ENCODE data around the gene MZB1.

DNA sequence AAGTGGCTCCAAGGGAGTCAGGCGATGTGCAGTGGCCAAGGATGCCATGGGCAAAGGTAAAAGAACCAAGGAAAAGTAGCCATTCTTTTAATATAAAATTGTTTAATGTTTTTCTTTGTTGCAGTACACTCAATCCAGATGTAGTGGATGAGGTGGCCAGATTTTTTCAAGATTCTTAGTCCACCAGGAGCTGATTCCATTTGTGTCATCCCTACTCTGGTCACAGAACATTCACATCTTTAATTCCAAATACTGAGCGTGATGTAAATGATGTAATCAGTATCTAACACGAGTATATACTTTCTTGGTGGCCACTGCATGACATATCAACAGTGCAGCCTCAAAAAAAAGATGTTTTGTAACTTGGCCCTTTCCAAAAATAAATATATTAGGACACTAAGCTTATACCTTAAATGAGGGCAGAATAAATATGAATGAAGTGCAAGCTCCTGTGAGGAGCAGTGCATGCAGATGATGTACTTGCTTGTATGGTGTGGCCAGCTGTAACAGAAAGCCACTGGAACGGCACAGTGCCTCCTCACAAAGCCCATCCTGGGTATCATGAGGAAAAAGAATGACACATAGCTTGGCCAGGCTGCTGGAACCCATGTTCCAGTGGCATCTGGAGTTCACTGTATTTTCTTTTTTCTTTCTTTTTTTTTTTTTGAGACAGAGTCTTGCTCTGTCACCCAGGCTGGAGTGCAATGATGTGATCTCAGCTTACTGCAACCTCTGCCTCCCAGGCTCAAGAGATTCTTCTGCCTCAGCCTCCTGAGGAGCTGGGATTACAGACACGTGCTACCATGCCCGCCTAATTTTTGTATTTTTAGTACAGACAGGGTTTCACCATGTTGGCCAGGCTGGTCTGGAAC, 20.6 kb upstream of the MZB1 start:
- TF ChIP-seq, protein P1, sequence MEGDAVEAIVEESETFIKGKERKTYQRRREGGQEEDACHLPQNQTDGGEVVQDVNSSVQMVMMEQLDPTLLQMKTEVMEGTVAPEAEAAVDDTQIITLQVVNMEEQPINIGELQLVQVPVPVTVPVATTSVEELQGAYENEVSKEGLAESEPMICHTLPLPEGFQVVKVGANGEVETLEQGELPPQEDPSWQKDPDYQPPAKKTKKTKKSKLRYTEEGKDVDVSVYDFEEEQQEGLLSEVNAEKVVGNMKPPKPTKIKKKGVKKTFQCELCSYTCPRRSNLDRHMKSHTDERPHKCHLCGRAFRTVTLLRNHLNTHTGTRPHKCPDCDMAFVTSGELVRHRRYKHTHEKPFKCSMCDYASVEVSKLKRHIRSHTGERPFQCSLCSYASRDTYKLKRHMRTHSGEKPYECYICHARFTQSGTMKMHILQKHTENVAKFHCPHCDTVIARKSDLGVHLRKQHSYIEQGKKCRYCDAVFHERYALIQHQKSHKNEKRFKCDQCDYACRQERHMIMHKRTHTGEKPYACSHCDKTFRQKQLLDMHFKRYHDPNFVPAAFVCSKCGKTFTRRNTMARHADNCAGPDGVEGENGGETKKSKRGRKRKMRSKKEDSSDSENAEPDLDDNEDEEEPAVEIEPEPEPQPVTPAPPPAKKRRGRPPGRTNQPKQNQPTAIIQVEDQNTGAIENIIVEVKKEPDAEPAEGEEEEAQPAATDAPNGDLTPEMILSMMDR (conservative IDR thresholded peaks at IDR 0.05 in 1 of 2, IDR thresholded peaks at IDR 0.05 in 1 of 2; ENCODE audit: low read depth in 1 of 2, low read length in 2 of 2), result no peak
- TF ChIP-seq EZH2 (IDR thresholded peaks at IDR 0.05; ENCODE audit: low read length, missing control alignments), result no peak

Data from fibroblast of lung (primary cell).